Activated CD8-positive, alpha-beta memory T cell treated with anti-CD3 and anti-CD28 coated beads, Interleukin-2, amount 50 U/mL, for 24 hours (primary cell): Measurements from ENCODE around the gene MYADML2.

Experiments used
- DNase-seq: peaks from one replicate; pipeline ENCODE4 v3.0.0-alpha.2; 2020; ENCODE audit errors: extremely low read depth

Gene MYADML2

GRCh38 chr17:81939218-81939617 is 7.8 kb downstream of the MYADML2 start:
- DNase-seq: no peak

GRCh38 chr17:81935709-81936084 is 11.3 kb downstream of the MYADML2 start:
- DNase-seq: no peak

- DNase-seq: no peak
Measured at GRCh38 chr17:81934850-81935708, 12.0 kb downstream of the MYADML2 start.

- no peak for DNase-seq
Measured at GRCh38 chr17:81934098-81934757, 12.8 kb downstream of the MYADML2 start.

GRCh38 chr17:81933178-81933699 is 13.8 kb downstream of the MYADML2 start:
- DNase-seq: no peak

- DNase-seq: no peak
Measured at GRCh38 chr17:81932333-81932983, 14.6 kb downstream of the MYADML2 start.

GRCh38 chr17:81931557-81932332 is 15.3 kb downstream of the MYADML2 start:
- no peak for DNase-seq

- no peak for DNase-seq
Measured at GRCh38 chr17:81931189-81931556, 15.9 kb downstream of the MYADML2 start.

GRCh38 chr17:81930142-81931125 is 16.6 kb downstream of the MYADML2 start:
- no peak for DNase-seq

GRCh38 chr17:81929253-81930141 is 17.5 kb downstream of the MYADML2 start:
- no peak for DNase-seq

- DNase-seq: no peak
Measured at GRCh38 chr17:81928544-81929252, 18.3 kb downstream of the MYADML2 start.

- DNase-seq: peak; percentile 68
Measured at GRCh38 chr17:81927653-81928543, 19.1 kb downstream of the MYADML2 start, which contains the start of gene MAFG. TSS of gene MAFG (minus strand) at chr17:81927735. CDS start at chr17:81923185, 4,550 bp downstream.

GRCh38 chr17:81927152-81927652 is 19.8 kb downstream of the MYADML2 start:
- DNase-seq: no peak

- DNase-seq: no peak
Measured at GRCh38 chr17:81926451-81927151, 20.4 kb downstream of the MYADML2 start.

GRCh38 chr17:81925860-81926450 is 21.1 kb downstream of the MYADML2 start:
- DNase-seq: no peak
